ENCODE data around the gene UTF1.

UTF1 gene

GRCh38 chr10:133242611-133243356 lies 12.8 kb downstream of the UTF1 start:
- Mint-ChIP-seq H3K27ac (peak overlapping the region in 1 of 2 donors; percentile 57), H3K36me3 (ENCODE audit: insufficient read depth) (peaks cover 4% of the 10 kb centered on the region), H3K27me3 (peaks cover 38 to 77% of the 10 kb centered on the region in 2 donors), H3K9me3 (no peaks in the 10 kb centered on the region), H3K4me1 (ENCODE audit: low read depth in 2 of 2) (peaks cover 16 to 20% of the 10 kb centered on the region in 2 donors), H3K4me3 (peak overlapping the region; percentile 66 to 87)
- DNase-seq: no peak
- ATAC-seq (replicated peaks): no peak

- Mint-ChIP-seq H3K9me3 (no peaks in the 10 kb centered on the region), H3K36me3 (ENCODE audit: insufficient read depth) (peaks cover 4% of the 10 kb centered on the region)
These were observed 13.6 kb downstream of the UTF1 start for GRCh38 chr10:133243593-133243992.

GRCh38 chr10:133245439-133246235 lies 15.6 kb downstream of the UTF1 start:
- Mint-ChIP-seq H3K9me3 (no peaks in the 10 kb centered on the region), H3K4me1 (ENCODE audit: low read depth in 2 of 2) (peaks cover 18 to 20% of the 10 kb centered on the region in 2 donors), H3K27ac (no peak overlapping the region), H3K36me3 (ENCODE audit: insufficient read depth) (peaks cover 4% of the 10 kb centered on the region), H3K27me3 (peaks cover 29 to 61% of the 10 kb centered on the region in 2 donors), H3K4me3 (no peak overlapping the region)
- no peak for DNase-seq
- ATAC-seq (replicated peaks): no peak

More at GRCh38 chr10:133243593-133243992, 13.6 kb downstream of the UTF1 start:
- ATAC-seq (replicated peaks): no peak
- H3K27me3 Mint-ChIP-seq: peaks cover 35 to 73% of the 10 kb centered on the region in 2 donors
- no peak overlapping the region for H3K4me3 Mint-ChIP-seq
- H3K4me1 Mint-ChIP-seq (ENCODE audit: low read depth in 2 of 2): peaks cover 16 to 20% of the 10 kb centered on the region in 2 donors
- no peak overlapping the region for H3K27ac Mint-ChIP-seq
- DNase-seq: no peak

GRCh38 chr10:133246236-133246626 lies 16.2 kb downstream of the UTF1 start:
- H3K27me3 Mint-ChIP-seq: peaks cover 23 to 55% of the 10 kb centered on the region in 2 donors
- no peak overlapping the region for H3K27ac Mint-ChIP-seq
- no peak for ATAC-seq (replicated peaks)
- H3K4me1 Mint-ChIP-seq (ENCODE audit: low read depth in 2 of 2): peaks cover 14% of the 10 kb centered on the region in 2 donors
- H3K4me3 Mint-ChIP-seq: no peak overlapping the region
- H3K9me3 Mint-ChIP-seq: no peaks in the 10 kb centered on the region
- H3K36me3 Mint-ChIP-seq (ENCODE audit: insufficient read depth): peaks cover 4% of the 10 kb centered on the region
- no peak for DNase-seq

- Mint-ChIP-seq H3K27me3 (peaks cover 12 to 39% of the 10 kb centered on the region in 2 donors), H3K4me3 (no peak overlapping the region), H3K9me3 (no peaks in the 10 kb centered on the region), H3K36me3 (ENCODE audit: insufficient read depth) (no peaks in the 10 kb centered on the region), H3K4me1 (ENCODE audit: low read depth in 2 of 2) (peaks cover 3 to 4% of the 10 kb centered on the region in 2 donors), H3K27ac (peak overlapping the region in 1 of 2 donors; percentile 32)
- no peak for DNase-seq
- ATAC-seq (replicated peaks): no peak
These were observed 17.8 kb downstream of the UTF1 start for GRCh38 chr10:133247681-133248333.

GRCh38 chr10:133248334-133248715 lies 18.3 kb downstream of the UTF1 start:
- H3K9me3 Mint-ChIP-seq: no peaks in the 10 kb centered on the region
- H3K27me3 Mint-ChIP-seq: peaks cover 12 to 34% of the 10 kb centered on the region in 2 donors
- ATAC-seq (replicated peaks): no peak
- no peaks in the 10 kb centered on the region for H3K36me3 Mint-ChIP-seq (ENCODE audit: insufficient read depth)
- H3K27ac Mint-ChIP-seq: no peak overlapping the region
- peaks cover 3 to 4% of the 10 kb centered on the region in 2 donors for H3K4me1 Mint-ChIP-seq (ENCODE audit: low read depth in 2 of 2)
- H3K4me3 Mint-ChIP-seq: no peak overlapping the region
- no peak for DNase-seq

- DNase-seq (no peak), ATAC-seq (replicated peaks) (no peak)
- H3K4me3 Mint-ChIP-seq: no peak overlapping the region
- H3K27me3 Mint-ChIP-seq: peaks cover 12 to 25% of the 10 kb centered on the region in 2 donors
- H3K36me3 Mint-ChIP-seq (ENCODE audit: insufficient read depth): no peaks in the 10 kb centered on the region
- H3K4me1 Mint-ChIP-seq (ENCODE audit: low read depth in 2 of 2): peaks cover 3 to 4% of the 10 kb centered on the region in 2 donors
- no peak overlapping the region for H3K27ac Mint-ChIP-seq
- H3K9me3 Mint-ChIP-seq: no peaks in the 10 kb centered on the region
These were observed 19.2 kb downstream of the UTF1 start for GRCh38 chr10:133249094-133249780.

GRCh38 chr10:133249975-133250754 lies 20.1 kb downstream of the UTF1 start:
- ATAC-seq (replicated peaks) (no peak), DNase-seq (no peak)
- no peaks in the 10 kb centered on the region for H3K36me3 Mint-ChIP-seq (ENCODE audit: insufficient read depth)
- H3K27me3 Mint-ChIP-seq: peaks cover 12 to 21% of the 10 kb centered on the region in 2 donors
- H3K4me1 Mint-ChIP-seq (ENCODE audit: low read depth in 2 of 2): peaks cover 3 to 4% of the 10 kb centered on the region in 2 donors
- H3K27ac Mint-ChIP-seq: peak overlapping the region; percentile 4 to 22
- no peak overlapping the region for H3K4me3 Mint-ChIP-seq
- H3K9me3 Mint-ChIP-seq: no peaks in the 10 kb centered on the region

GRCh38 chr10:133251388-133252222 lies 21.6 kb downstream of the UTF1 start:
- Mint-ChIP-seq H3K27ac (no peak overlapping the region), H3K9me3 (no peaks in the 10 kb centered on the region), H3K4me1 (ENCODE audit: low read depth in 2 of 2) (peaks cover 3 to 4% of the 10 kb centered on the region in 2 donors), H3K36me3 (ENCODE audit: insufficient read depth) (no peaks in the 10 kb centered on the region), H3K27me3 (peaks cover 12 to 18% of the 10 kb centered on the region in 2 donors), H3K4me3 (no peak overlapping the region)
- DNase-seq (no peak), ATAC-seq (replicated peaks) (no peak)

- H3K27me3 Mint-ChIP-seq: peaks cover 9 to 13% of the 10 kb centered on the region in 2 donors
- H3K4me3 Mint-ChIP-seq: no peak overlapping the region
- no peaks in the 10 kb centered on the region for H3K36me3 Mint-ChIP-seq (ENCODE audit: insufficient read depth)
- DNase-seq (no peak), ATAC-seq (replicated peaks) (no peak)
- no peak overlapping the region for H3K27ac Mint-ChIP-seq
- H3K4me1 Mint-ChIP-seq (ENCODE audit: low read depth in 2 of 2): peaks cover under 1 to 4% of the 10 kb centered on the region in 2 donors
- H3K9me3 Mint-ChIP-seq: no peaks in the 10 kb centered on the region
These were observed 22.2 kb downstream of the UTF1 start for GRCh38 chr10:133252223-133252552.

- Mint-ChIP-seq H3K4me3 (no peak overlapping the region), H3K9me3 (no peaks in the 10 kb centered on the region), H3K27me3 (peaks cover 7 to 9% of the 10 kb centered on the region in 2 donors), H3K27ac (no peak overlapping the region), H3K4me1 (ENCODE audit: low read depth in 2 of 2) (peaks cover 8 to 13% of the 10 kb centered on the region in 2 donors), H3K36me3 (ENCODE audit: insufficient read depth) (no peaks in the 10 kb centered on the region)
- ATAC-seq (replicated peaks): no peak
- DNase-seq: no peak
These were observed 23.4 kb downstream of the UTF1 start for GRCh38 chr10:133253361-133253955.
